ENCODE results near the gene GPR55. TPM values are rescaled to one million over a fixed set of nuclear protein-coding genes. Genes with fewer than 3 reads are reported as not detected.

The GPR55 gene
- total RNA-seq, 6 experiments from 2014 or later: 0.06 to 0.12 (median 0.07) TPM; not detected in 3

DNA sequence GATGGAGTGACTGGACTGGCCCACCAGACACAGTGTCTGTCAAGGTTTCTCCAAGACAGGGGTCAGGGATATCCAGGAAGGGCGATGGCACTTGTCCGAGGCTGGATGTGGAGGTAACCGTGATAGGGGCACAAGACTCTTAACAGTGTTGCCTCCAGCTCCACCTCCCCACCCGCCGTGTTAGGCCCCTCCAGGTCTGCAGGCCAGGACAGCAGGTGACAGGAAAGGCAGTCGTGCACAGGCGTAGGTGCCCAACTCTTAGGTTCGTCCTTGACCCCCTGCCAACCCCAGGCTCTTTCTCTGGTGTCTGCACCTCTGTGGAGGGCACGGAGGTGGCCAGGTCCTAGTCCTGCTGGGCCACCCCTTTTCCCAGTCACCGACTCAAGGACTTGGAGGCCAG lies 50.2 kb downstream of the GPR55 start:
- H3K4me1 ChIP-seq: no peaks in the 10 kb centered on the region
- no peak overlapping the region for H3K4me3 ChIP-seq
- H3K27me3 ChIP-seq: no peaks in the 10 kb centered on the region
- H3K9me3 ChIP-seq: no peaks in the 10 kb centered on the region
- DNase-seq: peak in 1 of 3 donors; percentile 28
- TF ChIP-seq, protein P1, sequence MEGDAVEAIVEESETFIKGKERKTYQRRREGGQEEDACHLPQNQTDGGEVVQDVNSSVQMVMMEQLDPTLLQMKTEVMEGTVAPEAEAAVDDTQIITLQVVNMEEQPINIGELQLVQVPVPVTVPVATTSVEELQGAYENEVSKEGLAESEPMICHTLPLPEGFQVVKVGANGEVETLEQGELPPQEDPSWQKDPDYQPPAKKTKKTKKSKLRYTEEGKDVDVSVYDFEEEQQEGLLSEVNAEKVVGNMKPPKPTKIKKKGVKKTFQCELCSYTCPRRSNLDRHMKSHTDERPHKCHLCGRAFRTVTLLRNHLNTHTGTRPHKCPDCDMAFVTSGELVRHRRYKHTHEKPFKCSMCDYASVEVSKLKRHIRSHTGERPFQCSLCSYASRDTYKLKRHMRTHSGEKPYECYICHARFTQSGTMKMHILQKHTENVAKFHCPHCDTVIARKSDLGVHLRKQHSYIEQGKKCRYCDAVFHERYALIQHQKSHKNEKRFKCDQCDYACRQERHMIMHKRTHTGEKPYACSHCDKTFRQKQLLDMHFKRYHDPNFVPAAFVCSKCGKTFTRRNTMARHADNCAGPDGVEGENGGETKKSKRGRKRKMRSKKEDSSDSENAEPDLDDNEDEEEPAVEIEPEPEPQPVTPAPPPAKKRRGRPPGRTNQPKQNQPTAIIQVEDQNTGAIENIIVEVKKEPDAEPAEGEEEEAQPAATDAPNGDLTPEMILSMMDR (IDR thresholded peaks at IDR 0.05): no peak
- TF ChIP-seq POLR2A (IDR thresholded peaks at IDR 0.05): no peak
- WGBS (ENCODE audit: insufficient coverage, low coverage, low lambda C conversion rate, missing lambda C conversion rate): 65% methylated on average over 2 of the region's 10 CpGs
- intact Hi-C loops (cut with DNase I): no loop called here
- no peaks in the 10 kb centered on the region for H3K36me3 ChIP-seq
- H3K27ac ChIP-seq: no peak overlapping the region
- no peak for ATAC-seq

DNA sequence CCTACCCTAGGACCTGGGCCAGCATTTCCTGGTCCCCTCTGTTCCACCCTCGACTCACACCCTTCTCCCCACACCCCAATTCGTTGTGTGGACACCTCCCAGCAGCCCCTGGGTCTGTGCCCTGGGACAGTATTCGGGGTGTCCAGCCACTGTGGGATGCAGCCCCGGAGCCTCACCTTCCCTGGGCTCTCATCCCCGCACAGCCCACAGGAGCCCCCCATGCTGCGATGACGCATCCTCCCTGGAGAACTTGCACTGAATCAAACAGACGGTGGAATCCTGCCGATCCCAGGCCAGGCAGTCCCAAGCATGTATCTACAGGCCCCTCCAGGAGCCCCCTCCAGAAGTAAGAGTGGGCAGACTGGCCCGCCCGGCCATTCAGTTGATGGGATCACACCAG lies 50.6 kb downstream of the GPR55 start:
- no peak for ATAC-seq
- 83% methylated on average over 1 of the region's 11 CpGs for WGBS (ENCODE audit: insufficient coverage, low coverage, low lambda C conversion rate, missing lambda C conversion rate)
- Histone ChIP-seq H3K4me1 (no peaks in the 10 kb centered on the region), H3K9me3 (no peaks in the 10 kb centered on the region), H3K27ac (no peak overlapping the region), H3K4me3 (no peak overlapping the region), H3K27me3 (no peaks in the 10 kb centered on the region), H3K36me3 (no peaks in the 10 kb centered on the region)
- TF ChIP-seq POLR2A (IDR thresholded peaks at IDR 0.05): no peak
- TF ChIP-seq, protein P1 (IDR thresholded peaks at IDR 0.05): no peak
- peak in 1 of 3 donors; percentile 30 for DNase-seq
- intact Hi-C loops (cut with DNase I): no loop called here

- H3K9me3 ChIP-seq: no peaks in the 10 kb centered on the region
- no peak overlapping the region for H3K4me3 ChIP-seq
- no peaks in the 10 kb centered on the region for H3K27me3 ChIP-seq
- DNase-seq: no peak
- WGBS (ENCODE audit: insufficient coverage, low coverage, low lambda C conversion rate, missing lambda C conversion rate): 81% methylated on average over 6 of the region's 13 CpGs
- H3K27ac ChIP-seq: no peak overlapping the region
- no peaks in the 10 kb centered on the region for H3K4me1 ChIP-seq
- H3K36me3 ChIP-seq: no peaks in the 10 kb centered on the region
- intact Hi-C loops (cut with DNase I): no loop called here
- no peak for ATAC-seq
- TF ChIP-seq, protein P1 (IDR thresholded peaks at IDR 0.05): no peak
- TF ChIP-seq POLR2A (IDR thresholded peaks at IDR 0.05): no peak
Measured at GRCh38 chr2:230873661-230874401, 51.2 kb downstream of the GPR55 start.

DNA sequence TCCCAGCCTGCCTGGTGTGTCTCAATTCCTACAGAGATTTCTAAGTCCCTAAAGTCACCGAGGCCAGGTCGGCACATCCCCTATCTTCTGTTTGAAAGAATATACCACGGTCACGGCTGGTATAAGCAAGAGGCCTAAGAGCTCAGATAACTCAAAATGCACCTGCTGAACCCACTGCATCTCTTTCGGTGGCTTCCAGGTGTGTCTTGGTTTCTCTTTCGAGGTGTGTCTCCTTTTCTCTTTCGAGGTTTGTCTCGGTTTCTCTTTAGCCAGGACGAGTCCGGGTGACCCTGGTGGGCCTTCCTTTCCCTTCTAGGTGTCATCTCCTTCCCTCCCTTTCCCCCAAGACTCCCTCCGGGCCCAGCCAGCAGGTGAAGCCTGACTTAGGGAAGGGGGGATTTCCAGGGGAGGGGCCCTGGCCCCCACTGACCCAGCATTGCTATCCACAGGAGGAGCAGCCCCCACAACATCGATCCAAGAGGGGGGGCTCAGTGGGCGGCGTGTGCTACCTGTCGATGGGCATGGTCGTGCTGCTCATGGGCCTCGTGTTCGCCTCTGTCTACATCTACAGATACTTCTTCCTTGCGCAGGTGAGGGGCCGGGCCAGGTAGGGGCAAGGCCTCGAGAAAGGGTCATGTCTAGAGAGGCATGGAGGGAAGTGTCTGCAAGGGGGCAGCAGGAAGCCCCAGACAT lies 51.9 kb downstream of the GPR55 start:
- DNase-seq (peak in 1 of 3 donors; percentile 51), ATAC-seq (no peak)
- WGBS (ENCODE audit: insufficient coverage, low coverage, low lambda C conversion rate, missing lambda C conversion rate): 84% methylated on average over 10 of the region's 21 CpGs
- H3K27ac ChIP-seq: no peak overlapping the region
- H3K36me3 ChIP-seq: no peaks in the 10 kb centered on the region
- no peaks in the 10 kb centered on the region for H3K27me3 ChIP-seq
- no peaks in the 10 kb centered on the region for H3K9me3 ChIP-seq
- TF ChIP-seq, protein P1 (IDR thresholded peaks at IDR 0.05): no peak
- no peak for TF ChIP-seq POLR2A (IDR thresholded peaks at IDR 0.05)
- intact Hi-C loops (cut with DNase I): no loop called here
- H3K4me1 ChIP-seq: no peaks in the 10 kb centered on the region
- H3K4me3 ChIP-seq: no peak overlapping the region
